OCI-LY7 (cell line): ENCODE data around the gene AK5.

Experiments used
- EZH2phosphoT487 ChIP-seq: fragments of 200-600 bp; sonication (generic); IDR thresholded peaks from 2 replicates; pipeline ENCODE4 v1.6.1; 2018; ENCODE audit warnings: low read depth, borderline replicate concordance, mild to moderate bottlenecking, mixed run types, antibody characterized with exemption, low read length, moderate library complexity, mixed read lengths
- TF ChIP-seq, protein P1 (sequence below): fragments of 200-600 bp; sonication (generic); conservative IDR thresholded peaks from 2 replicates; pipeline ENCODE4 v1.5.1; 2014; ENCODE audit warnings: mild to moderate bottlenecking, antibody characterized with exemption, low read length, moderate library complexity, mixed read lengths

DNA sequence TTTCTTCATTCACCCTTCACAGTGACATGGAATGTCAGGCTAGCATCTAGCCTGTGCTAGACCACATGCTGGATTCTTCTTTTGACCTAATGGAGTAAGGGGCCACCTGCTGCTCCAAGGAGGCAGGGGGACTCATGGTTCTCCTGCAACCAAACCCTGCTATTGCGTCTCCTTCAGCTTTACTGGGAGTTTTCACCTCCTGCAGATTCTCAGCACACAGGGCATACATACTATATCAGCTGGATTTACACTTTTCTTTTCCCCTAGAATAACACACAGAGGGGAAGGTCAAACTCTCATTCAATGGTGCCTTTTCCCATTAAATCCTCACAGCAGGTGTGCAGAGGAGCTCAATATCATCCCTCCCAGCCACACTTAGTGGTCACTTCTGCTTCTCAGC is 16.6 kb upstream of the AK5 start:
- no peak for TF ChIP-seq EZH2phosphoT487
- TF ChIP-seq, protein P1, sequence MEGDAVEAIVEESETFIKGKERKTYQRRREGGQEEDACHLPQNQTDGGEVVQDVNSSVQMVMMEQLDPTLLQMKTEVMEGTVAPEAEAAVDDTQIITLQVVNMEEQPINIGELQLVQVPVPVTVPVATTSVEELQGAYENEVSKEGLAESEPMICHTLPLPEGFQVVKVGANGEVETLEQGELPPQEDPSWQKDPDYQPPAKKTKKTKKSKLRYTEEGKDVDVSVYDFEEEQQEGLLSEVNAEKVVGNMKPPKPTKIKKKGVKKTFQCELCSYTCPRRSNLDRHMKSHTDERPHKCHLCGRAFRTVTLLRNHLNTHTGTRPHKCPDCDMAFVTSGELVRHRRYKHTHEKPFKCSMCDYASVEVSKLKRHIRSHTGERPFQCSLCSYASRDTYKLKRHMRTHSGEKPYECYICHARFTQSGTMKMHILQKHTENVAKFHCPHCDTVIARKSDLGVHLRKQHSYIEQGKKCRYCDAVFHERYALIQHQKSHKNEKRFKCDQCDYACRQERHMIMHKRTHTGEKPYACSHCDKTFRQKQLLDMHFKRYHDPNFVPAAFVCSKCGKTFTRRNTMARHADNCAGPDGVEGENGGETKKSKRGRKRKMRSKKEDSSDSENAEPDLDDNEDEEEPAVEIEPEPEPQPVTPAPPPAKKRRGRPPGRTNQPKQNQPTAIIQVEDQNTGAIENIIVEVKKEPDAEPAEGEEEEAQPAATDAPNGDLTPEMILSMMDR: no peak
